IMR-90 (cell line): ENCODE results near the gene TPSB2.

Source experiments
- BHLHE40 ChIP-seq: fragments of 150-350 bp; IDR thresholded peaks from 2 replicates; pipeline ENCODE4 v1.6.1; 2016; ENCODE audit warnings: mild to moderate bottlenecking, low read depth, low read length
- CHD1 ChIP-seq: IDR thresholded peaks from 2 replicates; pipeline ENCODE4 v1.6.1; 2012; ENCODE audit warnings: low read depth, low read length, improper control_type of control experiment
- CTCF ChIP-seq: conservative IDR thresholded peaks from 2 replicates; pipeline ENCODE4 v1.5.1; 2012; ENCODE audit warnings: mild to moderate bottlenecking, low read depth, low read length, improper control_type of control experiment
- ELK1 ChIP-seq: fragments of 150-350 bp; IDR thresholded peaks from 2 replicates; pipeline ENCODE4 v1.6.1; 2016; ENCODE audit warnings: low read depth, mild to moderate bottlenecking, low read length, moderate library complexity, borderline replicate concordance
- FOS ChIP-seq: fragments of 150-350 bp; IDR thresholded peaks from 2 replicates; pipeline ENCODE4 v1.6.1; 2016; ENCODE audit warnings: low read depth, low read length
- MXI1 ChIP-seq: IDR thresholded peaks from 2 replicates; pipeline ENCODE4 v1.6.1; 2012; ENCODE audit warnings: low read depth, mild to moderate bottlenecking, low read length, moderate library complexity, borderline replicate concordance
- NFE2L2 ChIP-seq: fragments of 150-350 bp; IDR thresholded peaks from 2 replicates; pipeline ENCODE4 v1.6.1; 2016; ENCODE audit warnings: low read depth, mild to moderate bottlenecking, low read length
- POLR2A ChIP-seq: IDR thresholded peaks from 2 replicates; pipeline ENCODE4 v1.6.1; 2012; ENCODE audit warnings: mild to moderate bottlenecking, low read depth, low read length
- RAD21 ChIP-seq: IDR thresholded peaks from 2 replicates; pipeline ENCODE4 v1.6.1; 2012; ENCODE audit warnings: low read length, improper control_type of control experiment
- RFX5 ChIP-seq: IDR thresholded peaks from 2 replicates; pipeline ENCODE4 v1.8.0; 2012; ENCODE audit warnings: low read depth, mild to moderate bottlenecking, low read length, moderate library complexity
- SMC3 ChIP-seq: fragments of 150-350 bp; IDR thresholded peaks from 2 replicates; pipeline ENCODE4 v1.6.1; 2016; ENCODE audit warnings: low read depth, mild to moderate bottlenecking, antibody characterized with exemption, low read length, moderate library complexity
- USF2 ChIP-seq: fragments of 150-350 bp; IDR thresholded peaks from 2 replicates; pipeline ENCODE4 v1.6.1; 2017; ENCODE audit warnings: mild to moderate bottlenecking, antibody characterized with exemption, low read length, low read depth

GRCh38 chr16:1193143-1193824 lies 36.7 kb downstream of the TPSB2 start:
- TF ChIP-seq CTCF (no peak), SMC3 (no peak), POLR2A (no peak), RAD21 (no peak), USF2 (no peak), ELK1 (no peak), FOS (no peak), CHD1 (no peak), NFE2L2 (no peak), MXI1 (no peak), RFX5 (no peak), BHLHE40 (no peak)
